22Rv1 (cell line): Measurements from ENCODE around the gene TRPC4.

Experiments
- H3K27ac ChIP-seq: fragments of 450-650 bp; 2 replicates; pipeline ENCODE4 v1.5.1; 2017
- ZFX ChIP-seq: fragments of 450-650 bp; IDR thresholded peaks from 2 replicates; pipeline ENCODE4 v1.6.1; 2017; ENCODE audit warnings: antibody characterized with exemption, borderline replicate concordance
- TF ChIP-seq, protein P1 (sequence below): fragments of 450-650 bp; IDR thresholded peaks from 2 replicates; pipeline ENCODE4 v1.5.1; 2017; ENCODE audit warnings: mild to moderate bottlenecking

TRPC4 gene

DNA sequence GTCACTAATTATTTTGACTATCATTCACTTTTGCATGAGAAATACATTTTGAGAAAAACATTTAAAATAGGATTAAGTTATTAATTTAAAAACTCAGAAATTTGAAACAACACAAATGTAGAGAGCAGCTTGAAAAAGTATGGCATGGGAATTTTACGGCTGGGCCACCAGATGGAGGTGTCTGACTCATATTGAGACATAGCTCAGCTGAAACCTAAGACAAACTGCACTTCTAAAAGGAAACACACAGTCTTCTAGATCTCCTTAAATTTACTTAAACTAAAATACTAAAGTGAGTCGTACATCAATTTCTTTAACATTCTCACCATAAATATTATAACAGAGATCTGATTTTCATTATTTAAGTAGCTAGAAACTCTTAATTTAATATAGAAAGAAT lies 229.1 kb downstream of the TRPC4 start:
- TF ChIP-seq, protein P1, sequence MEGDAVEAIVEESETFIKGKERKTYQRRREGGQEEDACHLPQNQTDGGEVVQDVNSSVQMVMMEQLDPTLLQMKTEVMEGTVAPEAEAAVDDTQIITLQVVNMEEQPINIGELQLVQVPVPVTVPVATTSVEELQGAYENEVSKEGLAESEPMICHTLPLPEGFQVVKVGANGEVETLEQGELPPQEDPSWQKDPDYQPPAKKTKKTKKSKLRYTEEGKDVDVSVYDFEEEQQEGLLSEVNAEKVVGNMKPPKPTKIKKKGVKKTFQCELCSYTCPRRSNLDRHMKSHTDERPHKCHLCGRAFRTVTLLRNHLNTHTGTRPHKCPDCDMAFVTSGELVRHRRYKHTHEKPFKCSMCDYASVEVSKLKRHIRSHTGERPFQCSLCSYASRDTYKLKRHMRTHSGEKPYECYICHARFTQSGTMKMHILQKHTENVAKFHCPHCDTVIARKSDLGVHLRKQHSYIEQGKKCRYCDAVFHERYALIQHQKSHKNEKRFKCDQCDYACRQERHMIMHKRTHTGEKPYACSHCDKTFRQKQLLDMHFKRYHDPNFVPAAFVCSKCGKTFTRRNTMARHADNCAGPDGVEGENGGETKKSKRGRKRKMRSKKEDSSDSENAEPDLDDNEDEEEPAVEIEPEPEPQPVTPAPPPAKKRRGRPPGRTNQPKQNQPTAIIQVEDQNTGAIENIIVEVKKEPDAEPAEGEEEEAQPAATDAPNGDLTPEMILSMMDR = peak; percentile 69
- no peak for TF ChIP-seq ZFX
- no peak overlapping the region for H3K27ac ChIP-seq

DNA sequence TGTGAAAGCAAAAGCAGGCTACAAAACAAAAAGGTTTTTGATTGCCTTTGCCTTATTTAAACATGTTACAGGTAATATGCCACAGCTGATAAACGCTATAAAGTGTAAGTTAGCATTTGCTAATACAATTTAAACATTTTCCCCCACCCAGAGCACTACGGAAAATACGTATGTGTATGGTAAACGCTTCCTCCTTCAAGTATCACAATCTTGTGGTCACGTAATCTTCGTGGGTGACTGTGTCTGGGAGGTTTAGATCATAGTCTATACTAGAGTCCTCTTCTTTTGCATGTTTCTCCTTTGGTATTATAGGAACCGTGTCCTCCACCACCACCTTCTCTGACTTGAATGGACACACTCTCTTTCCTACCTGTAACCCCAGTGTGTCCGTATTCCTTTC lies 232.9 kb downstream of the TRPC4 start:
- no peak for TF ChIP-seq ZFX
- TF ChIP-seq, protein P1 = no peak

GRCh38 chr13:37632294-37632693 lies 237.3 kb downstream of the TRPC4 start:
- no peak overlapping the region for H3K27ac ChIP-seq
- TF ChIP-seq, protein P1 = no peak
- no peak for TF ChIP-seq ZFX

More for the DNA sequence above, 232.9 kb downstream of the TRPC4 start:
- no peak overlapping the region for H3K27ac ChIP-seq

- H3K27ac ChIP-seq = no peak overlapping the region; the same call in 1 of the 2 replicates
- TF ChIP-seq, protein P1 = no peak
- no peak for TF ChIP-seq ZFX
These were observed 242.1 kb downstream of the TRPC4 start for GRCh38 chr13:37627428-37627827.

GRCh38 chr13:37621811-37622361 lies 247.7 kb downstream of the TRPC4 start:
- TF ChIP-seq, protein P1 = no peak
- TF ChIP-seq ZFX = no peak
- no peak overlapping the region for H3K27ac ChIP-seq

DNA sequence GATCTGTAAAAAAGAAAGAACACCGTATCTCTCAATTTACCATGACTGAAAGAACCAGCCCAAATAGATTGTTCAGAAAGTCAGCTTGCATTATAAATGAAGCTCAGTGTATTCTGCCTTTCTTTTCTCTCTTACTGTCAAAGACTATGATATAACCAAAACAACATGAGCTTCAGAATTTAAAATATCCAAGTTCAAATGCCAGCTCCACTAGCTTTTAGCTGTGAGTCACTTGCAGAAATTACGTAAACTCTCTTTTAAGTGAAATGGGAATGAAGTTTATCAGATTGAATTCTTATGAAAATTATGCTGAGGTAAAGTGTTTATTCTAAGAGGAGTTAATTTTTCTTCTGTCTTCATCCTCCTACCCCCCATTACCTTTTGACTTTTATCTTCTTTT lies 251.0 kb downstream of the TRPC4 start:
- TF ChIP-seq, protein P1 = no peak
- TF ChIP-seq ZFX = no peak
- no peak overlapping the region for H3K27ac ChIP-seq

DNA sequence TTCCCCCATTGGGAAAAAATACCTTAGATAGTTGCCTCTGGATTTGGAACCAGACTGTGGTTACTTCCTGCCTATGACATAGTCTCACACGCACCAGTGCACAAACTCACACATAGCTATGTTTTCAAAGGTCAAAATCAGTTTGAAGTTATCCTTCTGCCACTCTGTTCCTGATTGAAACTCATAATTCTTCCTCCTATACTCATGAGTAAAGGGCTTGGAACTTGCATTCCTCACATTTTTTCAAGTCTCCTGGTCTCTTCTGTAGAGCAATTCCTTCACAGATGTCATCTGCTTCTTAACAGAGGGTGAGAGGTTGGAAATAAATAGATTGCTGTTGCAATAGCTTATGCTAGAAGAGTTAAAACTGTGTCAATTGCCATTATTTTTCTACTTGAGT lies 252.4 kb downstream of the TRPC4 start:
- TF ChIP-seq ZFX = no peak
- TF ChIP-seq, protein P1 = no peak
- no peak overlapping the region for H3K27ac ChIP-seq
